Measurements from ENCODE around the gene RAB5B. TPM values are rescaled to one million over a fixed set of nuclear protein-coding genes. Genes with fewer than 3 reads are reported as not detected.

Gene RAB5B
- total RNA-seq, 1 donor from 2014 or later = 108 TPM

DNA sequence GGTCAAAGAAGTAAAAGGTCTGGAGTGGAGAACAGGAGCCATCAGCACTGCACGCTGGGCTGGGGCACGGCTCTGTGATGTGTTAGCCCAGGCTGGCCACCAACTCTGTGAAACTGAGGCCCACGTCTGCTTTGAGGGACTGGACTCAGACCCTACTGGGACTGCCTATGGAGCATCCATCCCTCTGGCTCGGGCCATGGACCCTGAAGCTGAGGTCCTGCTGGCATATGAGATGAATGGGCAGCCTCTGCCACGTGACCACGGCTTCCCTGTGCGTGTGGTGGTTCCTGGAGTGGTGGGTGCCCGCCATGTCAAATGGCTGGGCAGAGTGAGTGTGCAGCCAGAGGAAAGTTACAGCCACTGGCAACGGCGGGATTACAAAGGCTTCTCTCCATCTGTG lies 30.3 kb downstream of the RAB5B start:
- intact Hi-C loops (cut with DNase I) = no loop called here
- DNase-seq (ENCODE audit: low spot score) = no peak

DNA sequence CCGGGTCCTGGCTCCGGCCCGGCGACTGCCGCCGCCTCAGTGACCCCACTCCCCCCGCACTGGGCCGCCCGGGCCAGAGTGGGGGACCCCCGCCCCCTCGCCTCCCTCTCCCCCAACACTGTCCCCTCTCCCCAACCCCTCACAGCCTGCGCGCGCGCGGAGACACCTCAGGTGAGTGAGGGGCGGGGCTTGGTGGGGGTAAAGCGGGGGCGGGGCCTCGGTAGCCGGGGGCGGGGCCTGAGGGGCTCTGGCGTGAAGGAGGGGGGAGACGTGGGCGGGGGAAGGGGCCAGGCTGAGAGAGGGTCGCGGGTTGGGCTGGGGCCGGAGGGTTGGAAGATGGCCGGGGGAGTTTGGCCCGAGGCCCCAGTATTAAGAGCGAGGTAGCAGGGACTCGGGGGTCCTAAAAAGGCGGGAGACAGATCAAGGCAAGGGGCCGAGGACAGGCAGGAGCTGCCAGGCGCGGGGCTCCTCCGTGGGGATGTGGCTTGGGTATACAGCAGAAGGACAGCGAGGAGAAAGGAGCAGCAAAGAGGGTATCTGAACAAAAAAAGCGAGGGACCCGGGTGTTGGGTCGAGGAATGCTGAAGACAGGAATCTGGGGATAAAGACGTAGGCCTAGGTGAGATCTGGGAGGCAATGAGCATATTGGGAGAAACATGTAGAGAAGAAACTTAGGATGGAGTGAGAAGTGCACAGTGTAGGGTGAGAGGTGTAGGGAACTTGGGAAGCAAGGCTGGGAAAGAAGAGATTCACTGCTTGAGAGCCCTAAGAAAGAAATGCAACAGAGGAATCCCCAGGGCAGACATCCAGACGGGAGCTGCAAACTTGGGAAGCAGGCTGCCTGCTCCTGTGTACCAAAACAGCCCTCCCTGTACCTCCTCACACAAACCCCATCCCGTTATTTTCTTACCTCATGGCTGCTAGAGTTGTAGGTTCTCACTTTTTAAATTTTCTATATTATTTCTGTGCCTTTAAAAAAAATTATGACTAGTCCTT lies 34.0 kb downstream of the RAB5B start:
- intact Hi-C loops (cut with DNase I) = loop anchor here (5.0 kb wide), 1 partner anchor 94 kb away; the partner anchor contains the start of gene PA2G4
- peak; percentile 78 for DNase-seq (ENCODE audit: low spot score)

DNA sequence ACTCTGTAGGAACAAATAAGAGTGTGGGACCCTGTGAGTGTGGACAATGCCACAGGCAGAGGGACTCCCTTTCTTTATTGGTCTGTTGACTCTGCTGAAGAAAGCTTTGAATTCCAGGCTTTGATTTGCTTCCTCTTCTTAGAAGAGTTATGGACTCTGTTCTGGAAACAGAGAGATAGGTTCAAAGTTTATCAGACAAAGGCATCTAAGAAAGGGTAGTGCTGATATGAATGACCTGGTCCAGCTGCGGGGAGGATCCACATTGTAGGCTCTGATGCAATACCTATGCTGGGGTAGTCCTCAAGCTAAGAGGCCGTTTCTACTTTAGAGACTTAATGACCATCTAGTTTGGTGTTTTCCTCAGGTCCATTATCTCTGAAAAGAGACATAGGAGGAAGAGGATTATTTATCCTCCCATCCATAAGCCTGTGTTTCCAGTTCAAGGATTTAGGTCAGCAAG lies 36.3 kb downstream of the RAB5B start:
- intact Hi-C loops (cut with DNase I) = no loop called here
- DNase-seq (ENCODE audit: low spot score) = no peak

DNA sequence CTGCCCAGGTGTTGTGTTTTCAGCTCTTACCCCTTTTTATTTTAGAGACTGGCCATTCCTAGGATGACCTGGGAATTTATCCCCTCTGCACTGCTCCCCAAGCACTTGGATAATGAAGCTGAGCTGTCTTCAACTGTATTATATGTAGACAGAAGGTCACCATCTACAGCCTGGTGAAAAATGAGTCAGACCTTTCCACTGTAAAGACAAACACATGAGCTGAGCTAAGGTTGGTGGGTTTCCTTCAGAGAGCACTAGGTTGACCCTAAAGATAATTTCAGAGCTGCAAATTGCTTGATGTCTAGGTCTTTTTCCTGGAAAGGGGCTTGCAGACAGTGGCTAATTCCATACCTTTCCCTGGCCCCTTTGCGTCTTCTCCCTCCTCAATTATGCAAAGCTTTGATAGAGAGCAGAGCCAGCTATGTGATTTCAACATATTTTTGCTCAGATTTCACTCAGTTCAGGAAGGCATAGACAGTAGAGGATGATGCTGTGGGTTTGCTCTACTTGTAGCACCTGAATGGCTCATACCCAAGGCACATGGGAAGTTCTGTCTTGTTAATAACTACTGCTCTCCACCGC lies 37.7 kb downstream of the RAB5B start:
- no peak for DNase-seq (ENCODE audit: low spot score)
- intact Hi-C loops (cut with DNase I) = no loop called here

DNA sequence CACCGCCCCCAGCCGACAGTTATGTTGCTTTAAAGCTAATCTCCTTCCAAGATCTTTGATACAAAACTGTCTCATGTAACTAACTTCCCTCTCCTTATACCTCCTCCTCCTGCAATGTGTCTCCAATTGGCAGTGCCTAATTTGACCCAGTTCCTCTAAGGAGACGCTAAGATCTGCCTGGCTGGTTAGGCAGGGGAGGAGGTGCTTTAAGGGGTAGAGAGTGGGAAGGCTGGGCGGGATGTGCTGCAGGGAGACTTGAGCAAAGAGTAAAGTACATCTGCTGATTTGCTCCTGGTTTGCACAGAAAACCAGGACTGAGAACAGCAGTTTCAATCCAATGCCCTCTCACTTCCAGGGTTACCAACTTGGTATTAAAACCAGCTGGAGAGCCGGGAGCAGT lies 39.6 kb downstream of the RAB5B start:
- intact Hi-C loops (cut with DNase I) = no loop called here
- no peak for DNase-seq (ENCODE audit: low spot score)

DNA sequence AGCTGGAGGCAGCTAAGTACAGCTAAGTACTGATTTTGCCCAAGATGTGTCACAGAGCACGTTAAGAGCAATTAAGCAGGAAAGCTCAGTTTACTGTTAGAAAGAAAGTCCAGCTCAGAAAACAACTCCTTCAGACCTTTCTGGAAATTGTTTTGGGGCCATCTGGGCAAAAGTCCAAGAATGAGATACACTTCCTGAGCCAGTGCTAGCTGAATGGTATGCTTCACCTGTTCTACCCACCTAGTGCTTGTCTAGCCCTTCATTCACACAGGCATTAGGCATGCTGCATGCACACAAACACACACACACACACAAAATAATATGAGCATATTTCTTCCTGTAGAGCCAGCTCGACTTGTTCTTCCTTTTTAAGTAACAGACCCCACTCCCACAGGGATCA lies 40.3 kb downstream of the RAB5B start:
- intact Hi-C loops (cut with DNase I) = no loop called here
- DNase-seq (ENCODE audit: low spot score) = no peak

DNA sequence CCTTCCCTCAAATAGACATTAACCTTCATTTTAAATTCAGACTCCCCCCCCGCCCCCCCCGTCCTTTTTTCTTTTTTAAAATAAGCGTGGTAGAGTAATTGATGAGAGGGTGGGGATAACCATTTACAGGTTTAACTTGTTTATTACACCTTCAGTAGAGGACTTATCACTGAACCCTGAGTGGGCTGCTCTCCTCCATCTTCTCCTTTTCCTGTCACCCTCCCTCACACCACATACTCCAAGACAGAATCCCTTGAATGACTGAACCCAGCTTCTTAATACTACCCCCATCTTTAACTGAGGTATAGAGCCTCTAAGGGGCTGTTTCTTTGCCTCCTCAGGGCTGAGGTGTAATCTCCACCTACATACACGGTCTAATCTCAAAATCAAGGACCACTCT lies 43.3 kb downstream of the RAB5B start:
- intact Hi-C loops (cut with DNase I) = no loop called here
- no peak for DNase-seq (ENCODE audit: low spot score)

DNA sequence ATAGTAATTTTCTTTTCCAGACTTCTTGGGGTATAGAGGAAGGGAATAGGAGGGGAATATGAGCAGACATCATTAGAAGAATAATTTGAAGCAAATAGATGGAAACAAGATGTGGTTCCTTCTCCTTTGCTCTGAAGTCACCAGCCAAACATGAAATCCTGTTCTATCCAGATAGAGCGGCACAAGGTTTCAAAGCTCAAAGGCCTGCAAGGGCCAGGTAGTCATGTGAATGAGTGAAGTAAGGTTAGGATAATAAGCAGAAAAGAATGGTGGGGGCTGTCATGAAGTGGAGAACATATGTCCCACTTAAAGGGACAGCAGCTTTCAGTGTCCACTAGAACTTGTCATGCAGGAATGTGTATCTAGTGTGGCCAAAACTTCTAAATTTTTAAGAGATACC lies 44.5 kb downstream of the RAB5B start:
- DNase-seq (ENCODE audit: low spot score) = no peak

DNA sequence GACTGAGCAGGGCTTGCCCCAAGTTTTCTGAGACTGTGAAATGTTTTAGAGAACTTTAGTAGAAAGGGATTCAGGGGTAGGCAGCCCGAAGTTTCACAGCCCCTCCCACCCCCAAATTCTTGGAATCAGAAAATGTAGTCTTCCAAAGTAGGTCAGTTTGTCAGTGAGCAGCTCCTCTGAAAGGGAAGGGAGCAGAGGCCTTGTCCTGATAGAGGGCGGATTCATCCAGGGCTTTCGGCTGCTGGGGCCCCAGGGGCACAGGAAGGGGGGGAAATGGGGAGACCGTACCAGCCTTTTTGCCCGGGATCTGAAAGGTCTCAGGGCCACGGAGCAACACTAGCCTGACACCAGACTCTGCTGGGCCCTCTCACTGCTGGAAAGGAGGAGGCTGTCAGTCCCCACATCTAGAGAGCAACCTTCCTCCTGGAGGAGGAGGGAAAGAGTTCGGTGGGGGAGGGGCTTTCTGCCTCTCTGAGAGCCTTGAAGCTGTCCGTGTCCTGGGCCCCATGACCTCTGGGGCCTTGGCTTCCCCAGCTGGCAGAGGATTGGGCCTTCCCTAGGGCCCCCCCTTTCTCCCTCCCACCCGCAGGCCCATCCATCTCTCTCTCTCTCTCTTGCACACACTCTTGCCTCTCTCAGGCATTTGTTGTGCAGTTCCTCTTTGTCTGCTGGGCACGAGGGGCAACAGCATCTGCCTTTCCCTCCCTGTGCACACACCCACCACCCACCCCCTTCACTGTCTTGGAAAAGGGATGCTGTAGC lies 46.7 kb downstream of the RAB5B start, which contains the start of gene IKZF4:
Gene IKZF4, plus strand, starts transcription at position 621 of the 762 bp plus-strand sequence. CDS start 451 bp downstream, outside the sequence.
- no peak for DNase-seq (ENCODE audit: low spot score)
- intact Hi-C loops (cut with DNase I) = no loop called here

More for the DNA sequence above, 44.5 kb downstream of the RAB5B start:
- intact Hi-C loops (cut with DNase I) = no loop called here

DNA sequence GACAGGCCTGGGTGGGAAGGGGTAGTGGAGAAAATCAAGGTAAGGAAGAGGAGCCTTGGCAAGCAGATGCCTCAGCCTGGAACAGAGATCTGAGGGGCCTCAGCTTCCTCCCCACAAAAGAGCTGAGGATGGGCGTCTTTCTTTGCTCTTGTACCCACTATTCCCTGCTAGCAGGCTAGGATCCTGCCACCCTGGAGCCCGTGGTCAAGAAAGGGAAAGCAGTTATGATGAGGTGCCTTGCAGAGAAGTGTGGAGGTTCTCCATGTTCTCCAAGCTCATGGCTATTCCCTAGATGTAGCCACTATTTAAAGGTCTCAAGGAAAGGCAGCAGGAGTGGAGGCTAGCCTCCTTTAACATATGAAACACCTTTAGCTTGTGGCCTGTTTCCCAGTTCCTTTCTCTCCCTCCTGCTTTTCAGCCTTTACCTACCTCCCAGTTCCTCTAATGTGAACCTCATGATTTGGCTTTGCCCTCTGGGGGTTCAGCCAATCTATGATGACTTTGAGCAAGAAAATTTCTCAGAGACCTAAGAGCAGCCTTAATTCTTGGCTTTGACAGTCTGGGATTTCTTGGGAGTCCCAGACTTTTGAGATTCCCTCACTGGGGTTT lies 48.1 kb downstream of the RAB5B start:
- intact Hi-C loops (cut with DNase I) = no loop called here
- no peak for DNase-seq (ENCODE audit: low spot score)

DNA sequence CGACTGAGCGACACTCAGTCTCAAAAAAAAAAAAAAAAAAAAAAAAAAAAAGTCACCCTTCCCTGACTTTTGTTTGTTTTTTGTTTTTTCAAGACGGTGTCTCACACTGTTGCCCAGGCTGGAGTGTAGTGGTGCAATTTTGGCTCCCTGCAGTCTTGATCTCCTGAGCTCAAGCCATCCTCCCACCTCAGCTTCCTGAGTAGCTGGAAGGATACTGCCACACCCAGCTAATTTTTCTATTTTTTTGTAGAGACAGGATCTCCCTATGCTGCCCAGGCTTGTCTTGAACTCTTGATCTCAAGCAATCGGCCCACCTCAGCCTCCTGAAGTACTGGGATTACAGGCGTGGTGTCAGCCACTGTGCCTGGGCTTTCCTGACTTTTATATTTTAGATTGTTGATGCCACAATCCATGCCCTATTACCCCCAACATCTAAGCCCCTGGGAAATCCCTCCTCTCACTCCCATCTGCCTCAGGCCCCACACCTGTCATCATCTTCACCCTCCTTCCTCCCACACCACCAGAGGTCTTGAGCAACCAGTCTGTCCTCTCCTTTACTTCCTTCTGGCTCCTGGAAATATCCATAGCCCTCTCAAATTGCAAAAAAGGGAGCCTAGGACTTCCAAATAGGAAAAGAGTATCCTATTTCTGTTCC lies 54.8 kb downstream of the RAB5B start:
- no peak for DNase-seq (ENCODE audit: low spot score)
- intact Hi-C loops (cut with DNase I) = no loop called here

DNA sequence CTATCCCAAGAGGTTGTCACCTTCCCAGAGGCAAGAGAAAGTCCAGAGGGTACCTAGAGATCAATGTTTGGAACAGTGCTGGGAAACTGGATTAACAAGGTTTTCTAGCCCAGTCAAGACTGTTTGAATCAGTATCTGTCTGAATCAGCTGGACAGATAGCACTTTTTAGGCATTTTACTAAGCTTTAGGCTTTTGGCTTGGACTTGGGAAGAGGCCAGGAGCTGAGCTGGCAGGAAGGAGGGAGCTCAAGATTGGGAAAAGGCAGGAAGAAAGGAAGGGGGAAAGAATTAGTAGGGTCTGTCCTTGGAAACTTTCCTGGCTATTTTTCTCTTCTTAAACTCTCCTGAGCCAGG lies 55.3 kb downstream of the RAB5B start:
- intact Hi-C loops (cut with DNase I) = no loop called here
- no peak for DNase-seq (ENCODE audit: low spot score)

DNA sequence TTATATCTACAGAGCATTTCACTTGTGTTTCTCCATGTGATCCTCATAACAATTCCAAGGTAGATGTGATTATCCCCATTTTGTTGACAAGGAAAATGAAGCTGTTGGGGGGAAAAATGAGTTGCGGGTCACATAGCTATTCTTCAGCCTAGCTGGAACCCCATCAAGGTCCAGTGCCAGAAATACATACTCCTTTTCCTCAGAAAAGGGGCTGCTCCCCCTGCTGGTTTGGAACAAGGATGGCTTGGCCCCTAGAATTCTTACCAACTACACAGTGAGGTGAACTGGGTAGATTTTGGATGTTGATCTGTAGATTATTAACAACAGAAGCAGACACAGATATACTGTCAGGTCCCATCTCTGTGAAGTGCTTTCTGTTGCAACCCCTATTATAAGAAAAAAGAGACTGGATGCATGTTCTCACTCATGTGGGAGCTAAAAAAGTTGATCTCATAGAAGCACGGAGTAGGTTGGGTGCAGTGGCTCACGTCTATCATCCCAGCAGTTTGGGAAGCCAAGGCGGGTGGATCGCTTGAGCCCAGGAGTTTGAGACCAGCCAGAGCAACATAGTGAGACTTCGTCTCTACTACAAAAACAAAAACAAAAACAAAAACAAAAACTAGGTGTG lies 55.9 kb downstream of the RAB5B start:
- intact Hi-C loops (cut with DNase I) = no loop called here
- no peak for DNase-seq (ENCODE audit: low spot score)

DNA sequence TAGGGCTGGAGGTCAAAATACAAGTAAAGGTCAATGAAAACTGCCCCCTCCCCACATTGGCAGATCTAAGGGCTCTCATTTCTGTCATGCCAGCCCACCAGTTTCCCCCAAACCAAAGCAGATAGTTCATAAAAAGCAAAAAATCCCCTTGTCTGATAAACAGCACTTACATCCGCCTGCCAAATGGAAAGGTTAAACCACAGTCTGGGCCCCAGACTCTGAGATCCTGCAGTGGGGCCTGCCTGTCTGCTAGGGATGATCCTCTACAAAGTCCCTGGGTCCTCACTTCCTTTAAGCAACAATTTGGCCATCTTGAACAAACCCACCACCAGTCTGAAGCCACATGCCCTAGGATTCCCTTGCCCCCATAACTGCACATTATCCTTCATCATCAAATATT lies 58.1 kb downstream of the RAB5B start:
- intact Hi-C loops (cut with DNase I) = no loop called here
- no peak for DNase-seq (ENCODE audit: low spot score)

DNA sequence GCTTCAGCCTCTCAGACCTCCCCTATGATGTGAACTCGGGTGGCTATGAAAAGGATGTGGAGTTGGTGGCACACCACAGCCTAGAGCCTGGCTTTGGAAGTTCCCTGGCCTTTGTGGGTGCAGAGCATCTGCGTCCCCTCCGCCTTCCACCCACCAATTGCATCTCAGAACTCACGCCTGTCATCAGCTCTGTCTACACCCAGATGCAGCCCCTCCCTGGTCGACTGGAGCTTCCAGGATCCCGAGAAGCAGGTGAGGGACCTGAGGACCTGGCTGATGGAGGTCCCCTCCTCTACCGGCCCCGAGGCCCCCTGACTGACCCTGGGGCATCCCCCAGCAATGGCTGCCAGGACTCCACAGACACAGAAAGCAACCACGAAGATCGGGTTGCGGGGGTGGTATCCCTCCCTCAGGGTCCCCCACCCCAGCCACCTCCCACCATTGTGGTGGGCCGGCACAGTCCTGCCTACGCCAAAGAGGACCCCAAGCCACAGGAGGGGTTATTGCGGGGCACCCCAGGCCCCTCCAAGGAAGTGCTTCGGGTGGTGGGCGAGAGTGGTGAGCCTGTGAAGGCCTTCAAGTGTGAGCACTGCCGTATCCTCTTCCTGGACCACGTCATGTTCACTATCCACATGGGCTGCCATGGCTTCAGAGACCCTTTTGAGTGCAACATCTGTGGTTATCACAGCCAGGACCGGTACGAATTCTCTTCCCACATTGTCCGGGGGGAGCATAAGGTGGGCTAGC lies 60.9 kb downstream of the RAB5B start:
- intact Hi-C loops (cut with DNase I) = no loop called here
- DNase-seq (ENCODE audit: low spot score) = no peak

DNA sequence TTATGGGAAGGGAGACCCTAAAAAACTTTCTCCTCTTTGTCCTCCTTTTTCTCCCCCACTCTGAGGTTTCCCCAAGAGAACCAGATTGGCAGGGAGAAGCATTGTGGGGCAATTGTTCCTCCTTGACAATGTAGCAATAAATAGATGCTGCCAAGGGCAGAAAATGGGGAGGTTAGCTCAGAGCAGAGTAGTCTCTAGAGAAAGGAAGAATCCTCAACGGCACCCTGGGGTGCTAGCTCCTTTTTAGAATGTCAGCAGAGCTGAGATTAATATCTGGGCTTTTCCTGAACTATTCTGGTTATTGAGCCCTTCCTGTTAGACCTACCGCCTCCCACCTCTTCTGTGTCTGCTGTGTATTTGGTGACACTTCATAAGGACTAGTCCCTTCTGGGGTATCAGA lies 63.3 kb downstream of the RAB5B start:
- DNase-seq (ENCODE audit: low spot score) = no peak
- intact Hi-C loops (cut with DNase I) = no loop called here

DNA sequence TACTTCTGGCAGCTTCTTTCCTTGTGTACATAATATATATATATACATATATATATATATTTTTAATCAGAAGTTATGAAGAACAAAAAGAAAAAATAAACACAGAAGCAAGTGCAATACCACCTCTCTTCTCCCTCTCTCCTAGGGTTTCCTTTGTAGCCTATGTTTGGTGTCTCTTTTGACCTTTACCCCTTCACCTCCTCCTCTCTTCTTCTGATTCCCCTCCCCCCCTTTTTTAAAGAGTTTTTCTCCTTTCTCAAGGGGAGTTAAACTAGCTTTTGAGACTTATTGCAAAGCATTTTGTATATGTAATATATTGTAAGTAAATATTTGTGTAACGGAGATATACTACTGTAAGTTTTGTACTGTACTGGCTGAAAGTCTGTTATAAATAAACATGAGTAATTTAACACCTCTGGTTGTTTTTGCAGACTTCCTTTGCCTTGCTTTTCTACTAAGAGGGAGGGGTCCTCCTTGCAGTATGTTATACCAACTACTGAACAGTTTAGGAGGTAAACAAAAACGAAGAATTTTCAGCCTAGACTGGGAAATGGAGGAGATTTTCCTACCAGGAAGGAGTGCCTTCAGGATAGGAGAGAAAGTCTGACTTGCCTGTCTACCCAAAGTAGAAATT lies 64.3 kb downstream of the RAB5B start:
- DNase-seq (ENCODE audit: low spot score) = no peak
- intact Hi-C loops (cut with DNase I) = no loop called here

DNA sequence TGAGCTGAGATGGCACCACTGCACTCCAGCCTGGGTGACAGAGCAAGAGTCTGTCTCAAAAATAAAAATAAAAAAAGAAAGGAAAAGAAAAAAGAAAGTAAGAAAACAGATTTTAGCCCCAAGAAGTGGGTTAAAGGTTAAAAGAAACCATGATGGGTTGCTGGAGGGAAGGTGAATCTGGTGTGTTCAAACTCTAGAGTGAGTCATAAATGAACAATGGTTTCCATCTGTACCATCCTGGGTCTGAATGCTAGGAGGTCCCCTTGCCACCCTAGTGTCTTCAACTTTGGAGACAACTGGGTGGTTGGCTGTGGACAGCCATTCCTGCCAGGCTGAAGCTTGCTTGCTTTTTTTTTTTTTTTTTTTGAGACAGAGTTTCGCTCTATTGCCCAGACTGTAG lies 66.3 kb downstream of the RAB5B start:
- intact Hi-C loops (cut with DNase I) = loop anchor here (5.0 to 10.0 kb wide), 2 partner anchors 77 to 295 kb away; partner anchors contain the start of genes GDF11, RPL41 and ZC3H10

More for the DNA sequence above, 66.3 kb downstream of the RAB5B start:
- DNase-seq (ENCODE audit: low spot score) = no peak

Data from cardiac septum (tissue), 1 donor.